HG02885 (cell line): ENCODE data around the gene PBRM1.
"Not testable (repeated sequence)": the region's sequence is repeated elsewhere in the genome, so short reads cannot be mapped to it uniquely, and the experiment has no call there.

Source experiments
- ATAC-seq: cut with Tn5 transposase; IDR thresholded peaks from one replicate; pipeline ENCODE4 v1.9.1; 2021; ENCODE audit warnings: mild to moderate bottlenecking; ENCODE audit not compliant: unreplicated experiment, poor library complexity

PBRM1 gene

DNA sequence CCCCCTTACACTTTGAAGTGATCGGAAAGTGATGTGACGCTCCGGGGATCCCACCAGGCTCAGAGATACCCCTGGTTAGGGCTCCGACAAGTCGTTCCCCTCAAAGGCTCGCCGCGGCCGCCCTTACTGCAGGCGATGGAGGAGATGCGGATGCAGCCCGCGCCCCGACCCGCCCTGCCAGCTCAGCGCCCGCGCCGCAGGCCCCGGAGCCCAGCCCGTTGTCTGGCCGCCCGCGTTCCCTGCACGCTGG lies 19.6 kb upstream of the PBRM1 start:
- ATAC-seq: no peak

- no peak for ATAC-seq
These were observed 19.1 kb upstream of the PBRM1 start for GRCh38 chr3:52704611-52705437.

DNA sequence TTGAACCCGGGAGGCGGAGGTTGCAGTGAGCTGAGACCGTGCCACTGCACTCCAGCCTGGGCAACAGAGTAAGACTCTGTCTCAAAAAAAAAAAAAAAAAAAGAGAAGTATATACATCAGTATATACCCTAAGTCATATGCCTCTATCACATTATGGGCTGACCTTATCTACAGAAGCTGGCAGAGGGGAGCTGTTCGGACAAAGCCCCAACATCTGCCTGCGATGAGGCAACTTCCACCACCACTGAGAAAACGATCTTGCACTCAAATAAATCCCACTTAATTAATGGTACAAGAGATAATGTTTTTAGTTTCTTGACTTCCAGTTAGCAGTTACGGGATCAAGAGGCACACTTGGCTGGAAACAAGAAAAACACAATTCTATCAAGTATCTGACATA lies 17.6 kb upstream of the PBRM1 start:
- ATAC-seq: no peak

- no peak for ATAC-seq
These were observed 11.9 kb upstream of the PBRM1 start for GRCh38 chr3:52697632-52697965.

- ATAC-seq: no peak
These were observed 11.3 kb upstream of the PBRM1 start for GRCh38 chr3:52696830-52697631.

DNA sequence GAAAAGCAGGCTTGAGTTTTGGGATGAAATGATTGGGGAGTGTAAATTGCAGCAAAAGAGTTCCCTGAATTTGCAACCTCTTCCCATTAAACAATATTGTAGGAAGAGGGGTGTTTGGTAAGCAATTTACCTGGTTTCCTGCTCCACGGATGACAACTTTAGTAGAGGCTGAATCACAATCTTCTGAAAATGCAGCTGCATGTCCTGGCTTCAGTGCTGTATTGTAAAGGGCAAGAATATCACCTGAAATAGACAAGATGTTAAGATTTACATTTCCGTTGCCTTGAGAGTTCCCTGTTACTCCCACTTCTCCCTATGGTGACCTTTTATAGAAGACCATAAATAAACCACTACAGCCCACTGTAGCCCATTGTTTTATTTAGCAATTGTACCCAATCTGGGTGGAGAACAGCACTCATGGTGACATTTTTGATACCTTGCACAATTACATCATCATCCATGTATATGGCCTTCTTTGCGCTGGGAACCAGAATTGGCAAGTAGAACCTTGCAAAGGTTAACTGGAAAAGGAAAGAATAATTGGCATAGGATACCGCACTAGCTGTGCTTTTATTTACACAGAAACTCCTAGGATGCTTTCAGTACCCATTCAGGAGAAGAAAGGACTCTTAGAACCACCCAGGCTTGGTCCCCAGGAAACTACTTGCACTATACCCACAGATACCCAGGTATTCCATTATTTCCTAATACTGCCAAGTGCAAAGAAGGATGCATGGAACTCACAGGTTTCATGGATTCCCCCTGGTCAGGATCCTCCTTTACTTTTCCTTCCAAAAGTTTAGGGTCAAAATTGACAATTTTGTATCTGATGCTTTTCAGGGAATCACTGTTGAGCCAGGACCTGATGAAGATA lies 10.3 kb upstream of the PBRM1 start:
- no peak for ATAC-seq

GRCh38 chr3:52694528-52695189 lies 8.9 kb upstream of the PBRM1 start:
- ATAC-seq: no peak

DNA sequence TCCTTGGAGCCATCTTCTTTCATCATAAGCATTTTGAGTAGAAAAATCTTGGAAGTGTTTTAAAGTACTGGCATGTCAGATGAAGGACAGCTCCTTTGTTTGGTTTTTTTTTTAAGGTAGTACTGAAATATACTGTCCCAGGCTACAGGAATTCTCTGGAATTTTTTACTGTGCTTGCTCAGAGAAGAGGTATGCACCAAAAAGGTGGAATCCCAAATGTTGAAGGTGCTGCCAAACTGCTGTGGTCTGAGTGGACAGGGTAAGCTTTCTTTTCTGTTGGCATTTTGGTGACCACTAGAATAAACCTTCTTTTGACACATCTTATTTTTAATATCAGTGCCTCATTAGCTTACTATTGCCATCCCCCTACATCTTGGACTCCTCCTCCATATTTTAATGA lies 7.4 kb upstream of the PBRM1 start:
- no peak for ATAC-seq

DNA sequence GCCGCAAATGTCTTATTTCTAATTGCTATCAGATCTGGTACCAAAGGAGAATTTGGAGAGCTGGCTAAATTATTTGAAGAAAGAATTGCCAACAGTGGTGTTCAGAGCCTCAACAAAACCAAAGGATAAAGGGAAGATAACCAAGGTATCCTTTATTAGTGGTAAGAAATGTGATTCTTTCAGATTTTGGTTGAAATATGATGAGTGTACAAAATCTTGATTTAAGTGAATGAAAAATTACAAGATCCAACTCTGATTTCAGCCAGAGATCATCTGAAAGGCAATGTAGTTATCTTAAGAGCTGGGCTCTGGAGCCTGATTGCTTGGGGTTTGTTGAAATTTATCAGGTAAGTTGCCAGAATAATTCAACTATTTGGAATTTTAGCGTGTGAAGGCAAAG lies 4.8 kb upstream of the PBRM1 start:
- ATAC-seq: no peak

DNA sequence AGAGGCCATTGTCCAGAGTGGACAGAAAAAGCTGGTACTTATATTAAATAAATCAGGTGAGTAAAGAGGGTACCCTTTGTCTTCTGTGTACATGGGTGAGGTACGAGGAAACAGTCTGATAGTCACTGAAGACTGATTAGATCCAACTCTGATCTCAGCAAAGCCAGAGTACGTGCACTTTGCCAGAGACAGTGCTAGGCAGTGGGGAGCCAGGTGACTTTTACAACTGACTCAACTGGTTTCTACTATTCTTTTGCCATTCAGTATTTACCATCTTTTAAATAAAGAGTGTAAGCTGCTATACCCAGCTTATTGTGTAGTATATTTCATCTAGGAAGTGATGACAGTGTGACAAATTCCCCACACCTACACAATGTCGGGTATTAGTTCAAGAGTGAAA lies 3.4 kb upstream of the PBRM1 start:
- no peak for ATAC-seq

- ATAC-seq: no peak
These were observed 2.6 kb upstream of the PBRM1 start for GRCh38 chr3:52688266-52688665.

DNA sequence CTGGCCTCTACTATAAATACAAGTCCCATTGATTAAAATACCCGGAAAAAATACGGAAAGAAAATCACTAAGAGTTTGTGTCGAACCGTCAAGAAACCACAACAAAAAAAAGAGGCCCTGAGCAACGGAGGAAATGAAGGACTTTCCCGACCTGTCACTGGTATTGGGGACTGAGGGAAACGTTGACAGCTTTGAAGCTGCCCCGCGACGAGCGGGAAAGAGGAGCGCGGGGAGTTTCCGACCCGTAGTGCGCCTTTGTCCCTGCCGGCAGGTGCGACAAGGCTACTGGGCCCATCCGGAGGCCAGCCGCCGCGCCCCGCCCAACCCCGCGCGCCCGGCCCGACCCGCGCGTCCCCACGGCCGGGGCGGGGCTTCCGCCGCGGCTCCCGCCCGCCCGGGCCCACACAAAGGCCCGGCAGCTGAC lies 416 bp downstream of the PBRM1 start:
- peak; percentile 81 for ATAC-seq

- no peak for ATAC-seq
These were observed 1.5 kb downstream of the PBRM1 start for GRCh38 chr3:52684184-52684583.

DNA sequence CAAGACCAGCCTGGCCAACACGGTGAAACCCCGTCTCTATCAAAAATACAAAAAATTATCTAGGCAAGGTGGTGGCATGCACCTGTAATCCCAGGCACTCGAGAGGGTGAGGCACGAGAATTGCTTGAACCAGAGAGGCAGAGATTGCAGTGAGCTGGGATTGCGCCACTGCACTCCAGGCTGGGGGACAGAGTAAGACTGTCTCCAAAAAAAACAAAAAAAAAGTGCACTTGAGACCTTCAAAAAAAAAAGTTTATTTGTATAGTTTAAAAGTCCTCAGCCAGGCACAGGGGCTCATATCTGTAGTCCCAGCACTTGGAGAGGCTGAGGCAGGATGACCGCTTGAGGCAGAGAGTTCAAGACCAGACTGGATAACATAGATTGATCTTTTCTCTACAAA lies 2.1 kb downstream of the PBRM1 start:
- ATAC-seq: no peak

DNA sequence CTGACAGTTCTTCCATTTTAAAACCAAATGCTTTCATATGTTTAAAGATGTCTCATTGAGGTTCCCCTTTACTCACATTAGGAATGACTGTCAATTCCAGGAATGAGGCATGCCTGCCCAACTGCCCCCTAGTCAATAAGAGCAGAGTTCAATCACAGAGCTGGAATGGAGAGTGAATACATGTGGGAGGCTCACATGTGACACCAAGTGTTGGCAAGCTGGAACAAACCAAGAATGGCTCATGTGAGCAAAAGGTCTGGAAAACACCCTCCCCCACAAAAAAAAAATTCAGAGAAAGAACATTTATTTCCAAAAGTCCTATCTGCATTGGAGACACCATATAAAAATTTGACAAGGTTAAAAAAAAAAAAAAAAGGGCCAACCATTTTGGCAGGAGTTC lies 3.7 kb downstream of the PBRM1 start:
- ATAC-seq: no peak

DNA sequence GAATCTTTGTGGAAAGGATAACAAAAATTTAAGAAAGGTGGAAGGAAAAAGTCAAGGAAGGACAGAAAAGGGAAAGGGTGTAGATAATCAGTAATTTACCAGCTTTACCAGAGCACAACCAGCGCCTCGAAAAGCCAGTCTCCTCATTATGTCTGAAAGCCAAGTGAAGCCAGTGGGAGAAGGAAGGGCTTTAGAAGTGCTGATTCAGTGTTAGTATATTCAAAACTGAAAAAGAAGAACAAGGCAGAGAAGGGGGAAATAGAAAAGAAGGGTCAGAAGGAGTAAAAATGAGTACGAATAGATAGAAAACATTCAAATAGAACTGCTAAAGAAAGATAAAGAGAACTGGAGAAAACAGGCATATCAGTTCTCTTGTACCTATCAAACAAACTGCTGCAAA lies 4.1 kb downstream of the PBRM1 start:
- no peak for ATAC-seq

GRCh38 chr3:52679811-52680210 lies 5.9 kb downstream of the PBRM1 start:
- no peak for ATAC-seq

DNA sequence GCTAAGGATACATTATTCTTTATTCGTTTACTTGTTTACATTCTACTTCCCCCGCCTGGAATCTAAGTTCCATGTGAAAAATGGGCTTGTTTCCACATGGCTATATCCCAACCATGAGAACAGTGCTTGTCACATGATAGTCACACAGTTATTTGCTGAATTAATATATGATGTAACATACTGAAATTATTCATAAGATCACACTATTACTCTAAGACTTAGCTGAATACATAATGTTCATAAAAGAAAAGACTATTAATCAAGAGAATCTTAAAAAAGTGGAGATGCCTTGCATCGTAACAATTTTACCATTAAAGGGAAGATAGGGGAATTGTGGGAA lies 6.5 kb downstream of the PBRM1 start:
- ATAC-seq: no peak

DNA sequence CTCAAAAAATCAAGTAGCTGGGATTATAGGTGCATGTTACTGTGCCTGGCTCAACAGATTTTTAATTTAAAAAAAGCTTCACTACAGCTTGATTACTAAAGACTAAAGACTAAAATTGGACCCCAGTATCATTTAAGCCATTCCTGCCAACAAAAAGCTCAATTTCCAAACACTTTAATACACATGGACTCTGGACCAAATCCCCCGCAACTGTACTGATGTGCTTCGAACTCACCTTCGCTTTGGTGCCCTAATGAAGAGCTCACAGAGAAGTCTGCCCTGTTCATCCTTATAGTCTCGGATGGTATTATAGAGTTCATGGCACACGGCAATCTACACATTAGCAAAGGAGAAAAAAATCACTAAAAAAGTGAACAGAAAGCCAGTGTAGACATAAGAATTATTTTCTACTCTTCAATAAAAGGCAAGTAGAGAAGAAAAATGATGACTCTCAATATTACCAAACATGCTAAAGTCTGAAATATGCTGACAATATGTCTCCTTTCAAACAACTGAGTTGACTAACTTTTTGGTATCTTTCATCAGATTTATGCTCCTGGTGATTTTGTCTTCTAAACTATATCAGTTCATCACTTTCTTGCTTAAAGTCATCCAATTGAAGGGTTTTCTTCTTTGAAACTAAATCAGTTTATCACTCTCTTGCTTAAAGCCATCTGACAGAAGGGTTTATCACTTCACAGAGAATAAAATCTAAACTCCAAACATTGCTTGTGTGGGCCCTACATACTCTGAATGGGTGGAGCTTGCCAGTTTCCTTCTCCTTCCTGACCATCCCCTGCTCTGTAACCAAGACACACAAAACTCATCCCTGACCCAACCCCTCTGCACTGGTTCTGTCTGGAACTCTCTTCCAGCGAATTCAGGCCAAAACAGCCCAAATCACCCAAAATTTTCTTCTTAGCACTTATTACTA lies 7.2 kb downstream of the PBRM1 start:
- no peak for ATAC-seq

DNA sequence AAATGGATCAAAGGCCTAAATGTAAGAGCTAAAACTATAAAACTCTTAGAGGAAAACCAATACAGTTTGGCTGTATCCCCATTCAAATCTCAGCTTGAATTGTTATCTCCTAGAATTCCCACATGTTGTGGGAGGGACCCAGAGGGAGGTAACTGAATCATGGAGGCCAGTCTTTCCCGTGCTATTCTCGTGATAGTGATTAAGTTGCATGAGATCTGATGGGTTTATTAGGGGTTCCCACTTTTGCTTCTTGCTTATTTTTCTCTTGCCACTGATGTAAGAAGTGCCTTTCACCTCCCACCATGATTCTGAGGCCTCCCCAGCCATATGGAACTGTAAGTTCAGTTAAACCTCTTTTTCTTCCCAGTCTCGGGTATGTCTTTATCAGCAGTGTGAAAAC lies 9.5 kb downstream of the PBRM1 start:
- ATAC-seq: not testable (repeated sequence)
